ENCODE measurements around the gene TK1.

DNA sequence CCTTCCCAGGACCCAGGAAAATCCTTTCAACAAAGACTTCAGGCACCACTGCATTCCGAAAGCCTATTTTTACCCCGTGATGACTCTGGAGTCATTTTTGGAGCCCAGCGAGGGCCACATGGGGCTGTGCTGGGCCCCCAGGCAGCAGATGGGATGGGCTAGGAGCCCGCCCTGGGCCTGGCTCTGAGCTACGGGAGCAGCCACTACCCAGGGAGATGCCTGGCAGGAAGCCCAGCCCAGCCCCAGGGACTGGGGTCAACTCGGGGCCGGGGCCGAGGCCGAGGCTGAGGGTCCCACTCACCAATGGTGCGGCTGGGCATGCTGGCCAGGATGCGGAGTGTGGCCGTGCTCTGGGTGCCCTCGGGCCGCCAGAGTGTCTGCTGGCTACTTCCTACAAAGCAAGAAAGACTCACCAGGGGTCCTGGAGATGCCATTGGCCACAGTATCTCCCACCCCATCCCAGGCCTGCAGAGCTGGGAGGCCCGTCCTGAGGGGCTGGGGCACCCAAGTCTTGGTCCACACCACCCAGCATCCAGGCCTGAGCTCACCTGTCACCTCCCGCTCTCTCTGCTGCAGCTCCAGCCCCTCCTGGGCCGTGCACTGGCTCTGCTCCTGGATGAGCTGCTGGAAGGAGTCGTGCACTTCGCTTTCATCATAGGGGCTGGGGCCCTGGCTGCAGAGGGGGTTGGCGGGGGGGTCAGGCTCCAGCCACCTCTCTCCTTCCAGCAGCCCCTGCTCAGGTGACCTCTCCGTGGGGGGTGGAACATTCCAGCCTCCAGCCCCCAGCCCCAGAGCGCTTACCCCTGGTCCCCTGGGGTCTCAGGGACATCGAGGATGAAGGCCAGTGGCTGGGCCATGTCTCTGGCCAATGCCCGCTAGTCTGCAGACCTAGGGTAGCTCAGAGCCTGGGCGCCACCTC is 60.6 kb downstream of the TK1 start:
- TF ChIP-seq, protein P1, sequence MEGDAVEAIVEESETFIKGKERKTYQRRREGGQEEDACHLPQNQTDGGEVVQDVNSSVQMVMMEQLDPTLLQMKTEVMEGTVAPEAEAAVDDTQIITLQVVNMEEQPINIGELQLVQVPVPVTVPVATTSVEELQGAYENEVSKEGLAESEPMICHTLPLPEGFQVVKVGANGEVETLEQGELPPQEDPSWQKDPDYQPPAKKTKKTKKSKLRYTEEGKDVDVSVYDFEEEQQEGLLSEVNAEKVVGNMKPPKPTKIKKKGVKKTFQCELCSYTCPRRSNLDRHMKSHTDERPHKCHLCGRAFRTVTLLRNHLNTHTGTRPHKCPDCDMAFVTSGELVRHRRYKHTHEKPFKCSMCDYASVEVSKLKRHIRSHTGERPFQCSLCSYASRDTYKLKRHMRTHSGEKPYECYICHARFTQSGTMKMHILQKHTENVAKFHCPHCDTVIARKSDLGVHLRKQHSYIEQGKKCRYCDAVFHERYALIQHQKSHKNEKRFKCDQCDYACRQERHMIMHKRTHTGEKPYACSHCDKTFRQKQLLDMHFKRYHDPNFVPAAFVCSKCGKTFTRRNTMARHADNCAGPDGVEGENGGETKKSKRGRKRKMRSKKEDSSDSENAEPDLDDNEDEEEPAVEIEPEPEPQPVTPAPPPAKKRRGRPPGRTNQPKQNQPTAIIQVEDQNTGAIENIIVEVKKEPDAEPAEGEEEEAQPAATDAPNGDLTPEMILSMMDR (IDR thresholded peaks at IDR 0.05; ENCODE audit: borderline replicate concordance, extremely low read depth, low read length, poor library complexity, severe bottlenecking): no peak
- TF ChIP-seq EZH2 (IDR thresholded peaks at IDR 0.05; ENCODE audit: borderline replicate concordance, low read depth, low read length, severe bottlenecking): no peak

Data from DND-41 (cell line).